SK-N-MC (cell line): Measurements from ENCODE around the gene VPS35.

ENCODE experiments used
- EZH2 ChIP-seq: fragments of 200-600 bp; sonication (generic); IDR thresholded peaks from one replicate; pipeline ENCODE4 v1.6.1; 2017; ENCODE audit warnings: antibody characterized with exemption
- FOXP2 ChIP-seq: optimal IDR thresholded peaks from 2 replicates; pipeline ENCODE3; 2011; ENCODE audit warnings: mild to moderate bottlenecking, moderate library complexity; ENCODE audit not compliant: insufficient read depth; ENCODE audit errors: extremely low read length, control extremely low read depth
- POLR2AphosphoS5 ChIP-seq: IDR thresholded peaks from 2 replicates; pipeline ENCODE4 v1.6.1; 2012; ENCODE audit warnings: mild to moderate bottlenecking, low read depth, low read length, borderline replicate concordance

DNA sequence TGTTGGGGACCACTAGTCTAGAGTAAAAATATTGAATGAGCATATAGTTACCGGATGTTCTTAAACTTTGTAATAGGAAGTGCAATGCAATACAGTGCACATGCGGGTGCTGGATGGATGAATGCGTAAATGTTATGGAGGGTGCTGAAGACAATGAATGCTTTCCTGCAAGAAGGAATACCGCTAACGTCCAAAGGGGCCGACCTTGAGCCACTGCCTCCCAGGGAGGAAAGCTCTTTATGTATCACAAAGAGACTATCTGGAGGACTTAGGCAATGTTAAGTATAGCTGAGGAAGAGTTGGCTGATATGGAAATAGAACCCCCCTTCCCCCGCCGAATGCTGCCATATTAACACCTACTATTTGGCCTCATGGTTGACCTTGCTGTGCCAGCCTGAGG, 40.3 kb downstream of the VPS35 start:
- TF ChIP-seq EZH2 = no peak
- TF ChIP-seq POLR2AphosphoS5 = no peak
- TF ChIP-seq FOXP2 = no peak
